HS-27A (cell line): ENCODE data around the gene PIK3R6.

ENCODE experiments used
- DNase-seq: peaks from one replicate; pipeline ENCODE4 v3.0.0-alpha.2; 2012; ENCODE audit warnings: low read depth, missing footprints

The PIK3R6 gene

DNA sequence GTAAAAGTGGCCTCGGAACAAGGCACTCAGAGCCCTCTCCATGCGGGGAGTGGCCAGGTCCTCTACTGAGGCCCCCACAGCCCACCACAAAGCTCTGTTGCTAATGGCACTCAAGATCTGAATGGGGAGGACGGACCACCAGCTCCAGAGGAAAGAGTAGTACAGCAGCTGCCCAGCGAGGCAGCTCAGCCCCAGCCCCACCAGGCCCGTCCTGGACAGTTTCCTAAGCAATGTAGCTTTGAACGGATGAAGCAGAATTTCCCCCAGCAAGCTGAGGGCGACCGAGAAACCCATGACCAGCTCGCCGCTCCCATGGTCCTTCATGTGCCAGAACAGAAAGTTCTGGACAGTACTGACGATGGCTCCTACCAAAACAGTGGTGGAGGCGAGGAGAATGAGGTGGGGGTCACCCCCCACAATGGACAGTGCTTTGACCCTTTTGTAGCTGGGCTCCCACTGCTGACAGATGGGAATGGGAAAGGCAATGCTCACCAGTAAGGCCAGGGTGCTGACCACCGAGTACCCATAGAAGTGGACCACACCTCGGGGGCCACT, 69.8 kb downstream of the PIK3R6 start:
- DNase-seq, result no peak

DNA sequence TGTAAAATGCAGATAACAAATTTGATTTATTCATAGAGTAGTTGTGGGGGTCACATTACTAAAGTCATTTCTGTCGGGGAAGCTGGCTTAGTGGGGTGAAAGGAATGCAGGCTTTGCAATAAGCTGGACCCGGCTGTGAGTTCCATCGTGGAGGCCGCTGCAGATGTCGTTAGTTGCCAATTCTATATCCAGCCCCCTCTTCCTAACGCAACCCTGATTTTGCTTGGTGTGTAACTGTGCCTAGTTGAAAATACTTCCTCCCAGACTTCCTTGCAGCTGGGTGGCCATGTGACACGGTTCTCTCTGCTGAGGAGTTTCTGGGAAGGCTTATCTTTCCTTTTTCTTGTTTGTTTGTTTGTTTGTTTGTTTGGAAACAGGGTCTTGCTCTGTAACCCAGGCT, 72.8 kb downstream of the PIK3R6 start:
- DNase-seq, result no peak

DNA sequence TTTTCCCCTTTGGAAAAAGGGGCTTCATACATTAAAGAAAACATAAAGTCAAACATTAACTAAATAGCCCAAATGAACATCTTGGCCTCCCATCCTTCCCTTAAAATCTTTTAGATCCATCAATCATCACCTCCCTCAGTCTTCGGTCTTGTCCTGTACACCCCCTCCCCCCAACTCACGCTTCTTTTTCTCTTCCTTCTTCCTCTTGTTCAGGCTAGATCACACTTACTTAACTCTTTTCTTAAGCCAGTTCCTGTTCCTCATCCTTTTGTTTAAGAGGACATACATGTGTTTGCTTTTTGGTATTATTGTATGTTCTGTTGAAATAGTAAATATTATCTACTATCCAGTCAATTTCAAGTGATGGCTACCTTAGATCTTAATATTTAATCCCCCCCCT, 73.8 kb downstream of the PIK3R6 start:
- no peak for DNase-seq

DNA sequence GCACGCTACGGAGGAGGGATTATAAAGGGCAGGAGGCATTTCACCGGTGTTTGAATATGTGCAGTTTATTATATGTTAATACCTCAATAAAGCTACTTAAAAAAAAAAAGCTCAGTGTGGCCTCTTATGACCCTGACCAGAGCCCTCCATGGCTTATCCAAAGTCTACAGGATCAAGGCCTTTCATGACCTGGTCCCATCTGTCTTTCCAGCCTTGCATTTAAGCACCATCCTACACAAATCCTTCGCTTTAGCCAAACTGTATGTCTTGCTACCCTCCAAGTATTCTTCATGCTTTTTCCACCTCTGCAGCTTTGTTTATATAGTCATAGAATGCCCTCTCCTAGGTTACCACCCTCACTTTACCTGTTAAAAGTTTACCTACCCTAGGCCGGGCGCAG, 74.8 kb downstream of the PIK3R6 start:
- DNase-seq, result no peak

DNA sequence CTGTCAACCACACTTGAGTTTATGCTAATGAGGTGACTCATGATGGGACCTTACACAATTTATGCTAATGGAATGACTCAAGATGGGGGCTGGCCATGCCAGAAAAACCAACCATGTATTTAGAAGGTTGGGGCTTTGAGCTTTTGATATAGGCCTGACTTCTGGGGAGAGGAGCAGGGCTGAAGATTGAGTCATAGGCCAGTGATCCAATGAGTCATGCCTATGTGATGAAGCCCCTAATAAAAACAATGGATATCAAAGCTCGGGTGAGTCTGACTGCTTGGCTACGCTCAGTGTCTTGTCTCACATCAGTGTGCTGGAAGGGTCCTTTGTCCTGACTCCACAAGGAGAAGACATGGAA, 75.6 kb downstream of the PIK3R6 start:
- DNase-seq, result no peak

DNA sequence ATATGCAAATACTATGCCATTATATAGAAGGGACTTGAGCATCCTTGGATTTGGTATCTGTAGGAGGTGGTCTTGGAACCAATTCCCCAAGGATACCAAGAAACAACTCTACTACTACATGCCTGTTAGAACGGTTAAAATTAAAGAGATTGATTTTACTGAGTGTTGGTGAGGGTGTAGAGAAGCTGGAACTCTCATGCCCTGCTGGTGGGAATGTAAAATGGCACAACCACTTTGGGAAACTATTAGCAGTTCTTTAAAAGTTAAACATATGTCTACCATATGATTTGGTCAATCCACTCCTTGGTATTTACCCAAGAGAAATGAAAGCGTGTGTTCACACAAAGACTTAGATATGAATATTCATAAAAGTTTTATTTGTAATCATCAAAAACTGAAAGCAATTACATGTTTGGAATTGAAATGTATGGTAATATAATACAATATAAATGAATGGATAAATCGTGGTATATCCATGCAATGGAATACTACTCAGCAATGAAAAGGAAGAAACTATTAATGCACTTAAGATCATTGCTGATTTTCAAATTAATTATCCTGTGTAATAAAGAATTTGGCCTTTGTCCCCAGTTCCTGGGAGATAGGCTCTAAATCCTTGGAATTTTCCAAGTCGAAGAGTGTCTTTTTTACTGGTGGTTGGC, 76.1 kb downstream of the PIK3R6 start:
- DNase-seq, result no peak

DNA sequence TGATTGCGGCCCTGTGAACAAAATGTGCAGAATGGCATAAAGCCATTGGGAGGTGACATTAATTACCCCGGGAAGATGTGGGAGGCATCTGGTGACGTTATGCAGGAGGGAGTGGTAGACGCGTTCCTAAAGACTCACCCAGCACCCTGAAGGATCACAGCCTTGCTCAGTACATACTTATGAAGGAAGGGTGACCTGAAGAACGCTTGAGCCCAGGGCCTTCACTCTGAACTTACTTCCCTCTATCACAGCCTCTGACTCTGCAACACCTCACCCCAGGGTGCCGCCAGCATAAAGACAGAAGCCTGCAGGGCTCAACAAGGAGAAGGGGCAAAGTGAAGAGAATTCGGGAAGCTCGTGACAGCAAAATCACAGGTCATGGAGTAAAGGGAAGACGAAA, 77.7 kb downstream of the PIK3R6 start:
- no peak for DNase-seq

DNA sequence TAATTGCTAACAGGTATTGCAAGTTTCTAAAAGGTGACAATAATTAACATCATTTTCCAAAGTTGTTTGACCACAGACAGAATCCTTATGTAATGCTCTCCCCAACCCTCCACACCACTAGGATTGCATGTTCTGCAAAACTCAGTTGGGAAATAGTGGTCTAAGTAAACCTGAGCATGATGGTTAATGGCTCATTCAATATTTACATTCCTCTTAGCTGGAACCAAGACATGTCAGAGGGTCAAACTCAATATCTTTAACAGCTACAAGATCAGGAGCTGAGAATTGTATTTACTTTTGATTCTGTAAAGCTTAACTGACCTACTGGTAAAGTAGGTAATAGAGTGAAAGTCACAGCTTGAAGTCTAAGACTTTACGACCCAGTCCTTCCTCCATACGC, 78.5 kb downstream of the PIK3R6 start:
- DNase-seq, result no peak

DNA sequence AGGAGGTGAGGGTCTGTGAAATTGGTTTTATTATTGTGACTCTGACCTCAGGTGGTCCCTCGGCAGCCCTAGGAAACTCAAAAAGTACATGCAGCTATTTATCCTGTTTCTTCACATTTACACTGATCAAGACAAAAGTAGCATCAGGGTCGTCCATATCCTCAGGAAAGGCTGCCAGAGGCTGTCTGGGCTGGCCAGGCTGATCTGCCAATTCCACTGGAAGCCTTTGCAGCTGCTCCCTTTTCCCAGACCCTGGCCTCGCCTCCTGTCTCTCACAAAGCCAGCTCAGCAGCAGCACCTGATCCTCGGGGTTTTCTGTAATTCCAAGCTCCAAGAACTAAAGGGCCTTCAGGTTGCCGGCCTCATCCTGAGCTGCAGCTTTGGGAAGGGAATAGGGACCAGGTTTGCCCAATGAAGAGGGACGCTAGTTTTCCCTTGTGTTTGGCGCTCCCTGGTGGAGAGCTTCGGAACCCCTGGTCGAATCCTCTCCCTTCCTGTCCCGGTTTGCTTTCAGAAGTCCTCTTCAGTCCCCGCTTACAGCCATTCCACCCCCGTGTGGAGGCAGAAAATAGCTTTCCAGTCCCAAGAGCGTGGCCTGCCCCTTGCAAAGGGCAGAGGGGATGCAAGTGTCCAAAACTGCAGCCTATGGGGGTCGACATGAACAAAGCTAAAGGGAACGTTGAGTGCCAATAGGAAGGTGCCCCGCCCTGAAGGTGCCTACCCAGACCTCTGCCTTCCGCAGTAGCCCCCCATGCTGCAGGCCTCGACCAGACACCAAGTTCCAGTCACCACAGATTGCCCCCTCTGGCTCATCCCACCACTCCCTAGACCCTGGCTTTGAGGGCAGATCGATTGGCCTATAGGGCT, 81.7 kb downstream of the PIK3R6 start:
- no peak for DNase-seq

DNA sequence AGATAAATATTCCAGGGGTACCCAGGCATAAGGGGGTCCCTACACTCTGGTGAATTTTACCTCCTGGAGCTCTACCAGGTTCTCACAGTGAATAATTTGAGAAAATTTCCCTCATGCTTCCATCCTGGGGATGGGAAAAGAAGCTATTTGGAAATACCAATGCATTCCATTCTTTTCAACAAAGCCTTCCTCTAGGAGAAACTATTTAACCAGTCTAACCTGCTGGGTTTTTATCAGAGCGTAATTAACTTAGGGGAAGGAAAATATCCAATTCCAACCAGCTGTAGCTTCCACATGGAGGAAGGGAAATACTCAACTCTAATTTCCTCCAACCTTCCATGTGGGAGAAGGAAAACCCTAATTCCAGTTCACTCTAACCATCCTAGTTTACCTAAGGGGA, 85.3 kb downstream of the PIK3R6 start:
- DNase-seq, result no peak

DNA sequence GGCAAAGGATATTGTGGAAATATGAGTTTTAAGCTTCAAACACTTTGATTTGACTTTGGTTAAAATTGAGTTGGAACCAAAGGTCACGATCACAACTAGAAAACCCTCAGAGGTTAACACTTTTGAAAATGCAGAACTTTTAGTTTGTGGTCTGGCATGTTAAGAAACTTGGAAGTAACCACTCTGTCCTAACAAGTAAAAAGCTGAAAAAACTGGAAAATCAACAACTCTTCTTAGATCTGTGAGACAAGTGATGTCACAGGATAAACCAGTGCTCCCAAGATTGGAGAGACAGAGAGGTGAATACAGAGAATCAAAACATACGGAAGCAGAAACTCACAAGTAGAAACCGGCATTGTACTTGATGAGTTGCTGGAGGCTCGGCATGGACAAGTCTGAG, 85.7 kb downstream of the PIK3R6 start:
- no peak for DNase-seq

DNA sequence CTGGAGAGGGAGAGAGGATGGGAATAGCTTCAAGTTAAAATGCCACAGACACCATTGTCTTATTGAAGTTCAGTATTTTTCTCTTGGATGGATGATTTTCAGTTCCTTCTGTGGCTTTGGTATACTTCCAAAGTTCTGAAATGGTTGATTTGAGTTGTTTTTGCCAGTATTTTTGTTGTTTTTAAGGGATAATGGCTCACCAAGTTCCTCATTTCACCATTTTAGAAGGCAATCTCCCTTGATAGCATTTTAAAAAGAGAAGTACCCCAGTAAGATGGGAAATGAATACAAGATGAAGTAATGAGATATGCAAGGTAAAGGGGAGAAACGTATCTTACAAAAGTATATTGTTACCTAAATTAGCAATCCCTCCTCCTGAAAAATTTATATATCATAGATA, 90.6 kb downstream of the PIK3R6 start:
- no peak for DNase-seq

DNA sequence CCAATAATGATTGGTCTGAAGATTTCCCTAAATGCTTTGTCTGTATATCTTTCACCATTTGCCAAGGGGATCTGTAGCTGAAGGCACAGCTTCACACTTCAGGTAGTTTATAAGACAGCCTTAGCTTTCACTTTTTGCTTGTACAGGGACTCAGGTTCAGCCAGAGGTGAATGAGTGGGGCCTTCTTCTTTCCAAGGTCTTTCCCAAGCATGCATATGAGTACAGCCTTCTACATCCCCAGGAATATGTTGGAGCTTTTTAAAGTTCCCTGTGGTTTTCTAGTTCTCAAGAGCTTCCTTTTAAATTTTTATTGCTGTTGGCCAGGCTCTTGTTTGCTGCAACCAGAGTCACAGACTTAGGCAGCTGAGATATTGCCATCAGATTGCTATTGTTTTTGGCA, 91.2 kb downstream of the PIK3R6 start:
- no peak for DNase-seq

DNA sequence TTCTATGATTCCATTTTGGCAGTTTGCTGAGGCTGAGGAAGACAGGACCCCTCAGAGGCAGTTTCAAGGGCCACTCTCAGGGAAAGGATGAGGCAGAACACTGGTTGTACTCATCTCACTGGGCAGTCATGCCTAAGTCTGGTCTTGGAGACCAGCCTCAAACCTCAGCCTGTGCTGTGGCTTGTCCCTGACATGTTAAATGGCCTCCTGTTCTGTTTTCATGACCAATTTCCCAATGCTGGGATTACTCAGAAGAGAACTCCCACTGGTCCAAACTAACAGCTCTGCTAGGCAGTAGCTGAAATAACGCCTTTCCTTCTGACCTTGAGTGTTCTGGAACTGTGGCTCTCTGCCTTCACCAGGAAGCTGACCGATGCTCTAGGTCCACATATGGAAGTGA, 100.7 kb downstream of the PIK3R6 start:
- DNase-seq, result no peak

DNA sequence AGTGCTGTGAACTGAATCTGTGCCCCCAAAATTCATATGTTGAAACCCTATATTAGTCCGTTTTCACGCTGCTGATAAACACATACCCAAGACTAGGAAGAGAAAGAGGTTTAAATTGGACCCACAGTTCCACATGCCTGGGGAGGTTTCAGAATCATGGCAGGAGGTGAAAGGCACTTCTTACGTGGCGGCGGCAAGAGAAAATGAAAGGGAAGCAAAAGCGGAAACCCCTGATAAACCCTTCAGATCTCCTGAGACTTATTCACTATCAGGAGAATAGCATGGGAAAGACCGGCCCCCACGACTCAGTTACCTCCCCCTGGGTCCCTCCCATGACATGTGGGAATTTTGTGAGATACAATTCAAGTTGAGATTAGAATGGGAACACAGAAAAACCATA, 105.5 kb downstream of the PIK3R6 start:
- no peak for DNase-seq

DNA sequence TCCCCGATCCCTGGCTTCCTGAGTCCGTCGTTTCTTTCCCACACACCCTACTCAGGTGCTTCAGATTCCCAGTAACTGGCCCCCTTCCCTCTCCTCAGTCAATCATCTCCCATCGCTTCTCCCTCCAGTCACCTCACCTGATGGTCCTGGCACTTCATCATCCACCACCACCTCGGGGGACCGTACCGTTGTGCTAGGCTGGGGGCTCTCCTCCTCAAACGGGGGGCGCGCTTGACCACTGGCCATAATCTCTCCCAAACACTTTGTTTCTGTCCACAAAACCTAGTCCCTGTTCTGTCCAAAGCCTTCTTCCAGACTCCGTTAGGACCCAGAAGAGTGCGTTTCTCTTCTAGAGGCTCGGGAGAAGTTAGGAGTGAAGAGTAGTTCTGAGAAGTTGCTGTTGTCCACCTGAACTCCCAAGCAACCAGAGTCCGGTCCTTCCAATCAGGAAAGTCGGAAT, 109.3 kb downstream of the PIK3R6 start, which contains the start of gene SPDYE4:
Gene SPDYE4 (minus strand): TSS at position 410 of the 460 bp plus-strand sequence. CDS start 164 bp downstream, at position 246.
- DNase-seq, result no peak

DNA sequence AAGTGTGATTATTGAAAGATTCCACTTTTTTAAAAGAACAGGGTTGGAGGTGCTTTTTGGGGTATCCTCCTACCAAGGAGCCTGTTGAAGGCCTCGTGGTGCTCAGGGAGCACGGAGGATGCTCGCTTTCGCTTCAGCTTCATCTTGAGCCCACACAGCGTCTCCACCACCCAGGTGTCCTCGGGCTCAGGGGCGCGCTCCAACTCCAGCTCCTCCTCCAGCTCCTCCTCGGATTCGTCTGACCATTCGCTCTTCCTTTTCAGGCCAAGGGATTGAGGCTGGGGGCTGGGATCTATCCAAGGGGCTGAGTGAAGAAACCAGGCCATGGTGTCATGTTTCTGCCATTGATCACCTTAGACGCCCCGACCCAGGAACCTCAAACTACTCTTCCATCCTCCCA, 110.3 kb downstream of the PIK3R6 start:
- no peak for DNase-seq

DNA sequence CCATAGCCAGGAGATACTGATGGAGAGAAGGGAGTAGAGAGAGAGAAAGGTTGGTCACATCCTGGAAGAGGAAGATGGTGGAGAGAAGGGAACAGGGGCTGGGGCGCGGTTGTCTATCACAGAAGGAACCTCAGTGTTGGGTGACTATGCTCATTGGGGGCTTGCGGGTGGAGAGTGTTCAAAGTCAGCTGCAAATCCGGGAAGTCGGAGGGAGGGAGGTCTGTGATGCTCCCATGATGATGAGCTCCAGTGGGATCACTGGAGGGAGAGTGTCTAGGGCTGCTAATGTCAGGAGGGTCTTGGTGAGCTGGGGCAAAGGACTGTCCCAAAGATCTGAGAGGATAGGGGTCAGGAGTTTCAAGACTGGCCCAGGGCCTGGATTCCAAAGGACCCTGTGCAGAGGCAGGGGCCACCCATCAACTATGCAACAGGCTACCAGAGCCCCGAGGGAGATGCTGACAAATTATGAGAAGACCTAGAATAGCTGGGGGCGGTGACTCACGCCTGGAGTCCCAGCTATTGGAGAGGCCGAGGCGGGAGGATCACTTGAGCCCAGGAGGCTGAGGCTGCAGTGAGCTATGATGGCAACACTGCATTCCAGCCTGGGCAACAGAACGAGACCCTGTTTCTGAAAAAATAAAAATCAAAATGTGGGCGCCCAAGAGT, 111.8 kb downstream of the PIK3R6 start:
- no peak for DNase-seq

DNA sequence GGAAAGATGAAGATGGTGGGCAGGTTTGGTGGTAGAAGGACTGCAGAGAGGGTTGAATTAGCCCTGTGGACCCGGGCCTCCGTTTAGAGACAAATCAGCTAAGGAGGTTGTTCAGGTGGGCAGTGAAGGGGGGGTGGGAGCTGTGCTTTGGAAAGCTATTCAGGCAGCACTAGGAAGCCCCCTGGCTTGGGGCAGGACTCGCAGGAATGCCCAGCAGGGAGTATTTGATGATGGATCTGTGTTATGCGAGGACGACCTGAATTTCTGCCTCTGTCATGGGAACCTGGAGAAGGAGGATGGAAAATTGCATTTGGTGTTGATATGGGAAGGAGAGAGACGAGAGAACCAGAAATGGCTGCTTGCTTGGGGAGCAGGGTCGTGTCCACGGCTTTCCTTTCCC, 112.6 kb downstream of the PIK3R6 start:
- no peak for DNase-seq

DNA sequence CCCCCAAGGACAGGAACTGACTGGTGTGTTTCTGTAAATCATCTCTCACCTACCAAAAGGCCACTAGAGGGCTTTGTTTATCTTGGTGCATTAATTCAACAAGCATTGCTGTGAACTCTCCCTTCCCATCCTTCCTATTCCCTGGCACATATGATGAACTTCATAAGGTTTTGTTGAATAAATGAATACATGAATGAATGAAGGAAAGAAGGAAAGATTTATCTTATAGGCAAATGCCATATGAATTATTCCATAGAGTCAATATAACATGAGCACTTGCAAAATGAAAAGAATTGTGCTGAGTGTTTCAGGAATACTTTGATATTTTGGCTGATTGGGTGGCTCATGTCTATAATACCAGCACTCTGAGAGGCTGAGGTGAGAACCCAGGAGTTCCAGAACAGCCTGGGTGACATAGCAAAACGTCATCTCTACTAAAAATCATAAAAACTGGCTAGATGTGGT, 113.5 kb downstream of the PIK3R6 start:
- no peak for DNase-seq

DNA sequence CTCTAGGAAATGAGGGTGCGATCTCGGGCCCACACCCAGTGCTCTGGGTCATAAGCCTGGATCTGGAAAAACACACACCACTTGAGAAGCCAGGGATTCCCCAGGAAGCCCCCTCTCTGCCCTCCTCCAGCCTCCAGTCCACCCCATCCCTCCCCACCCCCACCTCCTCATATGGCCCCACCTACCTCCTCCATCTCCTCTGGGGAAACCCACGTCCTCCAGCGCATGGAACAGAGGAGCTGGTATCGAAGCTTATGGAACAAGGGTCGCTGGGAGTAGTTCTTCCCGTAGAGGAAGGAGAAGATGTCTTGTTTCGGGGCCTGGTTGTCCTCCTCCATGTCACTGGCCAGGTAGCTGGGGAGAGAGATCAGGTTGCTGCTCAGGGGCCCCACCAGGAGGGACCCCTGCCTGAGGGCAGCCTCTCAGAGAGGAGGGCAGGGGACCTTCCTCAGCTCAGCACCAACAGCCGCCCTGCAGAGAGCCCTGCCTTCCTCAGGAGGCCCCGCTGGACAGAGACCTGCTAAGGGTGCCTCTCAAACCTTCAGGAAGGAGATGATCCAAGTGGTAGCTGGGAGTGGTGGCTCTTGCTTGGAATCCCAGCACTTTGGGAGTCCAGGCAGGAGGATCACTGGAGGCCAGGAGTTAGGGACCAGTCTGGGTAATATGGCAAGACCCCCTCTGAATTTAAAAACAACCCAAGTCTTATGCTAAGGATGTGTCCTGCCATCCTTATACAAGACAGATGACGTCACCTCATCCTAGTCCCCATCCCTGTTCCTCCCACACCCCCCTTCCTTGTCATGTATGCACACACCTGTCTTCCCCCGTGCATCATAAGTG, 114.1 kb downstream of the PIK3R6 start:
- no peak for DNase-seq
